ENCODE results near the gene ARHGAP11A. TPM values are rescaled to one million over a fixed set of nuclear protein-coding genes. Genes with fewer than 3 reads are reported as not detected.
A peak's percentile ranks its signal among the peaks of the same experiment; 100 is the strongest.

The ARHGAP11A gene
- total and polyA plus RNA-seq, 4 donors, result 1.4 to 8.5 (median 2.3) TPM

DNA sequence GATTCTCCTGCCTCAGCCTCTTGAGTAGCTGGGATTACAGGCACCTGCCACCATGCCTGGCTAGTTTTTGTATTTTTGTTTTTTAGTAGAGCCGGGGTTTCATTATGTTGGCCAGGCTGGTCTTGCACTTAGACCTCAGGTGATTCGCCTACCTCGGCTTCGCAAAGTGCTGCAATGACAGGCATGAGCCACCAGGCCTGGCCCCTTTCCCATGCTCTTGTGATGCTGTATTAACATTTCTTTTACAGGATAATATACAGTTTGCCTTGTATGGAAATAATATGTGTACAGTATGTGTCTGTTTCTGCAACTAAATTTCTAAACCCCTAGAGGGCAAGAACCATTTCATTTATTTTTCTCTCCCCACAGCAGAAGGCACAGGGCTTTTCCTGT, 64.0 kb downstream of the ARHGAP11A start:
- H3K36me3 ChIP-seq (ENCODE audit: control insufficient read depth in 4 of 4, insufficient read depth in 4 of 4, low read length in 4 of 4), result no peaks in the 10 kb centered on the region
- 98% methylated on average over 4 of the region's 4 CpGs for WGBS, 2 donors
- no peak overlapping the region for H3K9ac ChIP-seq (ENCODE audit: insufficient read depth in 1 of 2, low read length in 2 of 2)
- no peak overlapping the region for H3K27ac ChIP-seq (ENCODE audit: low read depth in 1 of 2, low read length in 1 of 2)
- H3K27me3 ChIP-seq (ENCODE audit: control insufficient read depth in 3 of 3, insufficient read depth in 3 of 3, low read length in 2 of 3), result no peaks in the 10 kb centered on the region
- no peak for ATAC-seq (ENCODE audit: insufficient read depth, low FRiP score)
- H3K4me1 ChIP-seq (ENCODE audit: control insufficient read depth in 5 of 5, insufficient read depth in 5 of 5, low read length in 5 of 5), result no peaks in the 10 kb centered on the region
- H3K9me3 ChIP-seq (ENCODE audit: control insufficient read depth in 4 of 4, insufficient read depth in 3 of 4, low read length in 3 of 4), result no peaks in the 10 kb centered on the region
- TF ChIP-seq, protein P1, sequence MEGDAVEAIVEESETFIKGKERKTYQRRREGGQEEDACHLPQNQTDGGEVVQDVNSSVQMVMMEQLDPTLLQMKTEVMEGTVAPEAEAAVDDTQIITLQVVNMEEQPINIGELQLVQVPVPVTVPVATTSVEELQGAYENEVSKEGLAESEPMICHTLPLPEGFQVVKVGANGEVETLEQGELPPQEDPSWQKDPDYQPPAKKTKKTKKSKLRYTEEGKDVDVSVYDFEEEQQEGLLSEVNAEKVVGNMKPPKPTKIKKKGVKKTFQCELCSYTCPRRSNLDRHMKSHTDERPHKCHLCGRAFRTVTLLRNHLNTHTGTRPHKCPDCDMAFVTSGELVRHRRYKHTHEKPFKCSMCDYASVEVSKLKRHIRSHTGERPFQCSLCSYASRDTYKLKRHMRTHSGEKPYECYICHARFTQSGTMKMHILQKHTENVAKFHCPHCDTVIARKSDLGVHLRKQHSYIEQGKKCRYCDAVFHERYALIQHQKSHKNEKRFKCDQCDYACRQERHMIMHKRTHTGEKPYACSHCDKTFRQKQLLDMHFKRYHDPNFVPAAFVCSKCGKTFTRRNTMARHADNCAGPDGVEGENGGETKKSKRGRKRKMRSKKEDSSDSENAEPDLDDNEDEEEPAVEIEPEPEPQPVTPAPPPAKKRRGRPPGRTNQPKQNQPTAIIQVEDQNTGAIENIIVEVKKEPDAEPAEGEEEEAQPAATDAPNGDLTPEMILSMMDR (IDR thresholded peaks at IDR 0.05; ENCODE audit: control extremely low read depth, extremely low read depth), result no peak
- no peak overlapping the region for H3K4me3 ChIP-seq
- DNase-seq, result no peak

GRCh38 chr15:32682569-32682968, 67.3 kb downstream of the ARHGAP11A start:
- ATAC-seq (ENCODE audit: insufficient read depth, low FRiP score) (no peak), DNase-seq (peak in 2 of 3 donors; percentile 18 to 46)
- TF ChIP-seq, protein P1 (IDR thresholded peaks at IDR 0.05; ENCODE audit: control extremely low read depth, extremely low read depth), result no peak
- Histone ChIP-seq H3K27ac (ENCODE audit: low read depth in 1 of 2, low read length in 1 of 2) (no peak overlapping the region), H3K9me3 (ENCODE audit: control insufficient read depth in 4 of 4, insufficient read depth in 3 of 4, low read length in 3 of 4) (peaks cover 0 to 4% (median 0%) of the 10 kb centered on the region in 4 donors), H3K9ac (ENCODE audit: insufficient read depth in 1 of 2, low read length in 2 of 2) (no peak overlapping the region), H3K4me3 (no peak overlapping the region), H3K36me3 (ENCODE audit: control insufficient read depth in 4 of 4, insufficient read depth in 4 of 4, low read length in 4 of 4) (no peaks in the 10 kb centered on the region), H3K27me3 (ENCODE audit: control insufficient read depth in 3 of 3, insufficient read depth in 3 of 3, low read length in 2 of 3) (no peaks in the 10 kb centered on the region), H3K4me1 (ENCODE audit: control insufficient read depth in 5 of 5, insufficient read depth in 5 of 5, low read length in 5 of 5) (no peaks in the 10 kb centered on the region)
- 86 to 89% methylated on average over 3 of the region's 3 CpGs for WGBS, 2 donors

DNA sequence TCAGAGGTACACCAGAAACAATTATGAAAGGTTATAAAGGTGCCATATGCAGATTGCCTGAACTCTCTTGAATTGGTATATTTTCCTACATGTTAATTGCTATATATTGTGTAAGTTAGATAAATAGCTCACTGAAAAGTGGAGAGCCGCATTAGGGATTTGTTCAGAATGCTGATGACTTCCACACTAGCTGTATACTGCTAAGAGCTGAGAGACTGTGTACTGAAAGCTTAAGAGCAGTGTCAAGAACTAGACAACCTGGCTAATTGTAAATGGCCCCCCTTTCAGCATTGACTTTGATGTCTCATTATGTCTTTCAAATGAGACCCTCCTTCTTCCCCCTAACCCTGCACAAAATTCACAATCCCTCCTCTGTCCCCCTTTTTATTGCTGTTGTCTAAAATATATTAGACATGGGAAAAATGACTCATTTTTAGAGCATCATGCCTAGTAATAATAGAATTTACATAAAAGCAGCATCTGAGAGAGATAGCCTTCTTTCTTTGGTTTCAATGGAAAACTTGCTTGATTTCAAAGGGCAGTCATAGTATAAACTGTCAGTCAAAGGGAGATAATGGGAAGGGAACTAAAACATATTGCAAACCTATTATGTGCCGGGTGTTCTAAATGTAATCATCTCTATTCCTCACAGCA, 67.8 kb downstream of the ARHGAP11A start:
- DNase-seq (no peak), ATAC-seq (ENCODE audit: insufficient read depth, low FRiP score) (no peak)
- 86 to 96% methylated on average over 2 of the region's 2 CpGs for WGBS, 2 donors
- H3K4me1 ChIP-seq (ENCODE audit: control insufficient read depth in 5 of 5, insufficient read depth in 5 of 5, low read length in 5 of 5), result no peaks in the 10 kb centered on the region
- H3K36me3 ChIP-seq (ENCODE audit: control insufficient read depth in 4 of 4, insufficient read depth in 4 of 4, low read length in 4 of 4), result no peaks in the 10 kb centered on the region
- no peaks in the 10 kb centered on the region for H3K27me3 ChIP-seq (ENCODE audit: control insufficient read depth in 3 of 3, insufficient read depth in 3 of 3, low read length in 2 of 3)
- H3K9me3 ChIP-seq (ENCODE audit: control insufficient read depth in 4 of 4, insufficient read depth in 3 of 4, low read length in 3 of 4), result peaks cover 0 to 4% (median 0%) of the 10 kb centered on the region in 4 donors
- no peak overlapping the region for H3K27ac ChIP-seq (ENCODE audit: low read depth in 1 of 2, low read length in 1 of 2)
- no peak overlapping the region for H3K9ac ChIP-seq (ENCODE audit: insufficient read depth in 1 of 2, low read length in 2 of 2)
- H3K4me3 ChIP-seq, result no peak overlapping the region
- TF ChIP-seq, protein P1 (IDR thresholded peaks at IDR 0.05; ENCODE audit: control extremely low read depth, extremely low read depth), result no peak

Data from lung (tissue), 12 donors.